Endothelial cell of umbilical vein (primary cell): ENCODE results near the gene BEST2.

Experiments used
- CTCF ChIP-seq, 2 donors: IDR thresholded peaks; 1 replicate in 1 of 2; 2 replicates in 1 of 2; pipeline ENCODE4 v1.5.1; 2011; ENCODE audit warnings: low read length in 2 of 2, mild to moderate bottlenecking in 2 of 2, moderate library complexity in 2 of 2, control low read depth in 1 of 2, inconsistent platforms in 1 of 2, low read depth in 1 of 2; ENCODE audit not compliant: insufficient read depth in 1 of 2; ENCODE audit errors: extremely low read depth in 1 of 2
- EZH2 ChIP-seq: IDR thresholded peaks from 2 replicates; pipeline ENCODE4 v1.6.1; 2012; ENCODE audit warnings: borderline replicate concordance, low read depth, mild to moderate bottlenecking, moderate library complexity, low read length, inconsistent platforms; ENCODE audit not compliant: severe bottlenecking
- FOS ChIP-seq: IDR thresholded peaks from 2 replicates; pipeline ENCODE4 v1.6.1; 2011; ENCODE audit warnings: mild to moderate bottlenecking, low read length, moderate library complexity, borderline replicate concordance; ENCODE audit not compliant: insufficient read depth
- GATA2 ChIP-seq: IDR thresholded peaks from 2 replicates; pipeline ENCODE4 v1.7.0; 2011; ENCODE audit warnings: low read depth, mild to moderate bottlenecking, moderate library complexity, mixed read lengths, low read length; ENCODE audit not compliant: insufficient read length, insufficient read depth
- JUN ChIP-seq: IDR thresholded peaks from 2 replicates; pipeline ENCODE4 v1.6.1; 2011; ENCODE audit warnings: borderline replicate concordance, low read depth; ENCODE audit not compliant: insufficient read length, insufficient read depth
- MAX ChIP-seq: IDR thresholded peaks from 2 replicates; pipeline ENCODE4 v1.6.1; 2011; ENCODE audit not compliant: insufficient read depth, insufficient read length
- MYC ChIP-seq: IDR thresholded peaks from one replicate; pipeline ENCODE4 v1.6.1; 2011; ENCODE audit warnings: mild to moderate bottlenecking, low read depth, low read length
- POLR2A ChIP-seq: IDR thresholded peaks from 2 replicates; pipeline ENCODE4 v1.6.1; 2012; ENCODE audit warnings: low read depth, mild to moderate bottlenecking, control low read depth, low read length
- POLR2AphosphoS5 ChIP-seq: IDR thresholded peaks from 2 replicates; pipeline ENCODE4 v1.6.1; 2012; ENCODE audit warnings: low read depth, mild to moderate bottlenecking, control low read depth, low read length, moderate library complexity; ENCODE audit not compliant: insufficient read depth

DNA sequence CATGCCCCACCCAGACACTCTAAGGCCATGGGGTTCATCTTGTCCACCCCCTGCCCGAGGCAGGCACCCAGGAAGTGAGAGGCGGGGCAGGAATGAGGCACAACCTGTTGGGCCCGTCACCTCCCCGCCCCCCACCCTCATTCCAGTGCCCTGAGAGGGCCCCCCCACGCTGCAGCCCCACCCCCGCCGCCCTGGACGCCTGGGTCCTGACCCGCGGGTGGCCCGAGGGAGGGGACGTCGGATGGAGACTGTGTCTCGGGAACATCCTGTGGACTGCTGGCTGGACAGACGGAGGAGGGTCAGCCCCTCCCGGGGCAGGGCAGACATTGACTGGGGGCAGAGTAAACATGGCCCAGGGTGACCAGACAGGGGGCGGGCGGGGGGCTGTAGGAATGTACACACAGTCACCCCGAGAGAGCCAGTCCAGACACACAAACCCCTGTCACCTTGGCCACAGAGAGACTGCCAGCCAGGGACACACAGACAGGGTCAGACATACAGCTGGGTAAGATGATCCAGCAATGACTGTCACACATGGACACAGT is 32.3 kb downstream of the BEST2 start:
- TF ChIP-seq MAX (no peak), CTCF (IDR thresholded peaks at IDR 0.05; ENCODE audit: extremely low read depth in 1 of 2, insufficient read depth in 1 of 2, low read depth in 1 of 2, low read length in 2 of 2) (no peak), POLR2A (no peak), POLR2AphosphoS5 (no peak), GATA2 (no peak), EZH2 (no peak), JUN (no peak), FOS (no peak), MYC (no peak)
